ENCODE results near the gene FYB1. TPM values are rescaled to one million over a fixed set of nuclear protein-coding genes. Genes with fewer than 3 reads are reported as not detected.

FYB1 gene
- total RNA-seq, 1 donor from 2014 or later = 0.55 TPM

DNA sequence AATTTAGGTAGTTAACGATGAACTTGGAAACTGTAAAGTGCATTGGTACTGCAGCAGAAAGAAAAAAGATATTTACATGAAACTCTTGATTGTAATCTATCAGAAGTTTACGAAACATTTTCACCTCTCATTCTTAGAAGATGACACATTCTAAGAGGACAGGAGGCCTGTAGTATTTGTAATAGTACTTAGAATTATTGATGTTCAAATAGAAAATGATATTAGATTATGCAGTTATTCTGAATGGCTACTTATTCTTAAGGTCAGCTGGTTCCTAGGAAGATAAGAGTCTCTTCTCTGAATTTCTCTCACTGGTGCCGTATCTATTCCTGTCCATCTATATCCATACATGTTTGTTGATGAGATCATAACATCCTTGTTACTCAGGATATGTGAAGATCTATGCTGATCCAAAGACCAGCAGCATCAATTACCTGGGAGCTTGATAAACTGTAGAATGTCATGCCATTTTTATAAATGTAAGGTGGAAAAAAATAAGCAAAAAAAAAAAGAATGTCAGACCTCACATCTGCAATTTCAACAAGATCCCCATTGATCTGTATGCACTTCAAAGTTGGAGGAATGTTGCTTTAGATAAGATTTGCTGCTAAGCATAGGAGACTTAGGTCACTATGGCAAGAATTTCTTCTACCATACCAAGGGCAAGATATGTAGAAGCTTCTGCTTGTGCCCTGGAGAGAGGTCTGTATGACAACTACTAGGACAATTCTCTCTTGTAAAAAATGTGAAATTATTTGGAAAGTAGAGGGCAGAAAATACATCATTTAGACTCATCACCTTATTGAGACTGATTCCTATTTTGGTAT lies 102.8 kb downstream of the FYB1 start:
- Mint-ChIP-seq H3K27ac (no peak overlapping the region), H3K36me3 (ENCODE audit: low read depth) (no peaks in the 10 kb centered on the region), H3K4me3 (no peak overlapping the region), H3K4me1 (no peaks in the 10 kb centered on the region), H3K9me3 (no peaks in the 10 kb centered on the region), H3K27me3 (peaks cover 4% of the 10 kb centered on the region)
- TF ChIP-seq CTCF (IDR thresholded peaks at IDR 0.05) = no peak
- intact Hi-C loops (cut with micrococcal nuclease) = no loop called here
- ChIA-PET CTCF (no interaction called here), POLR2A (no interaction called here)
- ATAC-seq (ENCODE audit: low read depth) (no peak), DNase-seq (no peak)

- H3K4me1 Mint-ChIP-seq = no peaks in the 10 kb centered on the region
- no peak overlapping the region for H3K27ac Mint-ChIP-seq
Measured at GRCh38 chr5:39115644-39116343, 103.6 kb downstream of the FYB1 start.

GRCh38 chr5:39114155-39114554 lies 105.2 kb downstream of the FYB1 start:
- Mint-ChIP-seq H3K4me3 (no peak overlapping the region), H3K27me3 (peaks cover 4% of the 10 kb centered on the region), H3K36me3 (ENCODE audit: low read depth) (no peaks in the 10 kb centered on the region), H3K4me1 (no peaks in the 10 kb centered on the region), H3K27ac (no peak overlapping the region), H3K9me3 (no peaks in the 10 kb centered on the region)
- no peak for TF ChIP-seq CTCF (IDR thresholded peaks at IDR 0.05)
- DNase-seq (no peak), ATAC-seq (ENCODE audit: low read depth) (no peak)
- CTCF ChIA-PET = no interaction called here
- intact Hi-C loops (cut with micrococcal nuclease) = no loop called here
- POLR2A ChIA-PET = no interaction called here

More at GRCh38 chr5:39115644-39116343, 103.6 kb downstream of the FYB1 start:
- DNase-seq (no peak), ATAC-seq (ENCODE audit: low read depth) (no peak)
- H3K36me3 Mint-ChIP-seq (ENCODE audit: low read depth) = no peaks in the 10 kb centered on the region
- no peaks in the 10 kb centered on the region for H3K9me3 Mint-ChIP-seq
- no peak overlapping the region for H3K4me3 Mint-ChIP-seq
- no peak for TF ChIP-seq CTCF (IDR thresholded peaks at IDR 0.05)
- CTCF ChIA-PET = no interaction called here
- POLR2A ChIA-PET = no interaction called here
- H3K27me3 Mint-ChIP-seq = peaks cover 4% of the 10 kb centered on the region
- intact Hi-C loops (cut with micrococcal nuclease) = no loop called here

DNA sequence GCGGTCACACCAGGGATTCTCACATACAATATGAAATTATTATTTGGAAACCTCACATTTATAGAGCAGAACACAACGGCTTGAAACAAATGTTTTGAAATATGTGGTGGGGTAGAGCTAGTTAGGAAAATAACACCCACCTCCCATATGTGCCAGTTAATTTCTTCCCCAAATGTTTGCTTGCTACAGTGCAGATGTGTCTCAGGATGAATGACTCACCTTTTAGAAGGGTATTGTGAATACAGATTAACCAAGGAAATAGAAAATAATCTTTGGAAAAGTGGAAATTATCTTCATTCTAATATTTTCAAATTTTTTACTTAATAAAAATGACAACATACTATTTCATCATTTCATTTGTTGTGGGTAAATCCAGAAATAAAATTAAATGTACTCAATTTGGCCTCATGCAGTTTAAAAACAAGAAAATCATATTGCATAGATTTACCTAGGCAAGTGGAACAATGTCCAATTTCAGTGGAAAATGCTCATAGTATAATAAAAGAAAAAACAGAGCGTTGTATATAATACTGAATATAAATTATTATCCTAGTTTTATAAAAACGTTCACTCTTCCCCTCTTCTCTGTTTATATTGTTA lies 105.9 kb downstream of the FYB1 start:
- POLR2A ChIA-PET = no interaction called here
- no peak overlapping the region for H3K27ac Mint-ChIP-seq
- intact Hi-C loops (cut with micrococcal nuclease) = no loop called here

More for the DNA sequence above, 105.9 kb downstream of the FYB1 start:
- Mint-ChIP-seq H3K9me3 (no peaks in the 10 kb centered on the region), H3K4me3 (no peak overlapping the region), H3K4me1 (no peaks in the 10 kb centered on the region), H3K36me3 (ENCODE audit: low read depth) (no peaks in the 10 kb centered on the region), H3K27me3 (peaks cover 4% of the 10 kb centered on the region)
- no peak for TF ChIP-seq CTCF (IDR thresholded peaks at IDR 0.05)
- DNase-seq = no peak
- no peak for ATAC-seq (ENCODE audit: low read depth)
- CTCF ChIA-PET = no interaction called here
